NCI-H2029 treated with DMSO at 0.1 percent for 48 hours (cell line): ENCODE results near the gene ARPC5.
"Not testable (repeated sequence)": the region's sequence is repeated elsewhere in the genome, so short reads cannot be mapped to it uniquely, and the experiment has no call there.

Experiments
- DNase-seq: peaks from one replicate; lab custom pipeline; 2025; lab: John Stamatoyannopoulos, UW

The ARPC5 gene

DNA sequence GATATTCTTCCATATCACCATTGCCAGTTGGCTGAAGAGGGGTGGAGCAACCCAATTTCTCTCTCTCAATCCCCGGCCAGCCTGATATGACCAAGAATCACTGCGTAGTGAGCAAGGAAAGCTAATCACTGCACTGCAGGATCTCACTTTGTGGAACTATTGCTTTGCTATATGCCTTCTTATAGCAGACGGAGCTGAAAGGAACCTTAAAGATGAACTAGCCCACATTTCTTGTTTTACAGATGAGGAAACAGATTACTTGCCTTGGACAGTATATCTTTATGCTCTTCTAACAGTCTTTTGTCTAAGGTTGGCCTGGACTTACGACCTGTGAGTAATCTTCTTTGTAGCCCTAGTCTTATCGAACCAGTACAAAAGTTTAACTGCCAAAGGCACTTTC is 9.9 kb upstream of the ARPC5 start:
- no peak for DNase-seq

DNA sequence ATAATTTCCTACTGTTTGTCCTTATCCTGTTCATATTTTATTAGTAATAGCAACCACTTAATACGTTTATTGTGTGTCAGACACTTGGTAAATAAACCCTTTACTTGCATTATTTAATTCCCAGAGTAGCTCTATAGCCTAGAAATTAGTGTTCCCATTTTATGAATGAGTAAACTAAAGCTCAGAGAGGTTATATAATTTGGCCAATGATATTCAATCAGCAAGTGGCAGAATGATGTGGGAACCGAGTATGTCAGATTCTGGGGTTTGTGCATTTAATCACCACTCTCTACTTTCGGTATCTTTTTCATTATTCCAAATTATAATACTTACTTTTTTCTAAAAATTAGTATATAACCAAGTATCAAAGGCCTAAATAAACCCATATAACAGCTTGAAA is 6.6 kb upstream of the ARPC5 start:
- no peak for DNase-seq

DNA sequence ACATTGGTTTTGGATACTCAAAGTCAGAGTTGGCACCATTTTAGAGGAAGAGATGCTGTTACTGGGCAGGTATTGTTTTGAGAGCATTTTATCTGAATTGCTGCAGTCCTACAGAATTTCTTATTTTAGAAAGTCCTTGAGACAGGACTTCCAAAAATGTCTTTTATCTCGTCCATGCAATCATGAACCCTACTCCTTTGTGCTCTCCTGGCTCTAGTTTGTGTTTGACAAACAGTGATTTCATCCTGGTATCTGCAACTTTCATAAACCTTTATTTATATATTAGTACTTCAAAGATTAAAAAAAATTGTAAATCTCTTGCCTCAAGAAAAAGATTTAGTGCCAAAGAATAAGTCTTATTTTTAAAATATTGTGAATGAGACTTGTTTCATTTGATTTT is 4.6 kb upstream of the ARPC5 start:
- no peak for DNase-seq

DNA sequence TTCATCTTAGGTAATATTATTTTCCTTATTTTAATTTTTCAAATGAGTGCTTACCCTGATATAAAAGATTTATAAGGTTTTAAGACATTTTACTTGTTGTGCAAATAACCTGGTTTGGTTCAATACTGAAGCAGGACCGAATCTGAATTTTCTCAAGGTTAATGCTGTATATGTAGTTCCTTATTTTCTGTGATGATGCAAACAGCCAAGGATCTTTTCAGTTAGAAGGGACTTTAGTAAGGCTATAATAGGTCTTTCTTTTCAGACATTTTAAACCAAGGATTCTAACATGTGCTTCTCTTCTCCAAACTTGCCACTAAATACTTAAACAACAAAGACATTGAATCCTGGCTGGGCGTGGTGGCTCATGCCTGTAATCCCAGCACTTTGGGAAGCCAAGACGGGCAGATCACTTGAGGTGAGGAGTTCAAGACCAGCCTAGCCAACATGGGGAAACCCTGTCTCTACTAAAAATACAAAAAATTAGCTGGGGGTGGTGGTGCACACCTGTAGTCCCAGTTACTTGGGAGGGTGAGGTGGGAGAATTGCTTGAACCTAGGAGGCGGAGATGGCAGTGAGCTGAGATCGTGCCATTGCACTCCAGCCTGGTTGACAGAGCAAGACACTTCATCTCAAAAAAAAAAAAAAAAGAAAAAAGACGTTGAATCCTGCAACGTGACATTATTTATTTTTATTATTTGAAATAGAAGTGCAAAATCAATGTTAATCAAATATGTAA is 3.2 kb upstream of the ARPC5 start:
- DNase-seq, result no peak

DNA sequence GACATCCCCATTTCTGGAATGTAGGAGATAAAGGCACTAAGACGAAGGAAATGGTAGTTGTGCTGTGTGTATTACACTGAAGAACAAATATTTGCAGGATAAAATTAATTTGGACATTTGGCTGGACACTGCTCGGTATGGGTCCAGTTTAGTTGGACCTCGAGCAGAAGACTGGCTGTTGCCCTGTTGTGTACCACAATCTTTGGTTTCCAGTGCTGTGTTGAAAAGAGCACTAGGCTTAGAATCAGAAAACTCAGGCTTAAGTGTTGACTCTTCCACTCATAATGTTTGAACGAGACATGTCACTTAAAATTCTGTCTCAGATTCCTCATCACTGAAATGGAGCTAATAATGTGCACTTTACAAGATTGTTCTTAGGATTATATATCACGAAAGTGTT is 1.2 kb upstream of the ARPC5 start:
- no peak for DNase-seq

DNA sequence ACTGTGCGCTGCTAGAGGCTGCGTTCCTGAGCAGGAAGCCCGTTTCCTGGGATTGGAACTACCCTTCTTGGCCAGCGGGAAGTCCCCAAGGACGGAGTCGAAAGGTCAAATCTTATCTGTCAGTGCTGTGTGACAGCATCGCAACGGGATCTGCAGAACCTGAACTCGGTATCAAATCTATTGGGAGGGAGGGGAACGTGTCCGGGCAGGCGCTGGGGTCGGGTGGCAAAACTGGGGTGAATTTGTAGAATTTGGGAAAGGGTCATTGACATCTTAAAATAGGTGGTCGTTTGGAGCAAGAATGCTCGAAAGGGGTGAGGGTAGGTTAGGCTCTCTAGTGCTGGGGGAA is 725 bp upstream of the ARPC5 start:
- DNase-seq, result no peak

DNA sequence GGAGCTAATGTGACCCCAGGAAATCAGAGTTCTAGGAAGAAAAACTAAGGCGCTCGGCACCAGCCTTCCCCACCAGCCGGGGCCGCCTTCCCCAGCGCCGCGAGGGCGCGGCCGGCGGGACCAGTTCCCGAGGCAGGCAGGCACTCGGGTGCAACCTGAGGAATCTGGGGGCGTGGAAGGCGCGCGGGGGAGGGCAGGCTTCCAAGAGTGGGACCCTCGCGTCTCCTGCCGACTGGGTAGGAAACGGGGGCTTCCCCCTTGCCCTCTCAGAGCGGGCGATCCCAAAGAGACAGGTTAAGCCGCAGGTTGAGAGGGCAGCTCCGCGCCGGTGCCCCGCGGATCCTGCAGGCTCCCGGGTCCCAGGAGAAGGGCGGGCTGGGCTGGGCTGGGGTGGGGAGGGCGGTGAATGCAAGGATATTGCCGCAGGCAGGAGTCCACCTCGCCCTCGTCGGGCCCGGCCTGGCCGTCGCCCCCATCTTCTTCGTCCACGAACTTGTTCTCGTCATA is 431 bp downstream of the ARPC5 start:
- DNase-seq, result no peak

DNA sequence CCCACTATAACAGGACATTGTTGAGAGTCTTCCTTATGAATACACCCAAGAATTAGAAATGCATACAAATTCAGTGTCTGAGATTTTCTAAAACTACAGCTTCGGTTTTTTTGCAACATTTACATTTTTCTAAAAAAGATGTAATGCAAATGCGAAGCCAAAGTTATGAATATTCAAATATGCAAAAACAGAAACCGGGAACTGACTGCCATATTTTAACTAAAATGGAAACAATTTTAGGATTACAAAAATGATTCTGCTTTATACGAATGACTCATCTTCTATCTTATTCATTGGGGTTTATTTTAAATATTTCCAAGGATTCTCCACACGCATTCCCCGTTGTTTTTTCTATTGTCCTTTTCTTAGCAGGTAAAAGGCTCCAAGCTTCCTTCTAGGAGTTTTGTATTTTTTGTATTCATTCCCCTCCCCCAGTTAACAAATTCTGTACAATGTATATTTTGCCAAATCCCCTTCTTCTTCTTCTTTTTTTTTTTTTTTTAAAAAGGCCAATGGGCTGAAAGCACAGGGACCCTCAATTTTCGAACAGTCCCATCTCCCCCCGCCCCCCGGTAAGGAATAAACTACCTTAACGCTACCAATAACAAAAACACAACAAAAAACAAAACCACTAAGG is 1.0 kb downstream of the ARPC5 start:
- DNase-seq, result no peak

DNA sequence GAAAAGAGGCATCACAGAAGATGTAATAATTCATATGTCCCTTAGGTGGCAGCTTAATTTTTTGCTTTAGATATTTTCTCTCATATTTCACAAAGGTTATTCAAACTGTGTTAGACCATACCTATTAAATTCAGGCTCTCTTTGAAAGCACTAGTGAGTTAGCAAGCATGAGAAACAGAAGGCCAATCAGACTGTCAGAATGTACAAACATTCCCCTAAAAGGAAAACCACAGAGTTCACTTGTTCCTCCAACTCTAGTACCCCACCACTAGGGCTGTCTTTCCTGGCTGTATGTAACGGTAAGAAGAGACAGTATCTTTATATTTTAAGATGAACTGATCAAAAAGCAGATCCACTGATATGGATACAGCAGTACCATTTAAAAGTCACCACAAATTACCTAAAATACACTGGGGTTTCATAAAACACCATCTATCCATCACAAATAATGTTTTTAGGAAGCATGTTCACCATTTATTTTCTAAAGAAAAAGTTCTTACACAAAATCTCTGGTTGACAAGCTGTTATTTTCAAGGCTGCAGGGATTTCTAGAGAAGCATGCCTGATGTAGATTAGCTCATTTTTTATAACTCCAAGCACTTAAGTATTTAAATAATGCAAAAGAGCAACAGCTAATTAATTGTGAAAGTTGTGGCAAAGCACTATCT is 1.8 kb downstream of the ARPC5 start:
- DNase-seq, result peak; percentile 24

DNA sequence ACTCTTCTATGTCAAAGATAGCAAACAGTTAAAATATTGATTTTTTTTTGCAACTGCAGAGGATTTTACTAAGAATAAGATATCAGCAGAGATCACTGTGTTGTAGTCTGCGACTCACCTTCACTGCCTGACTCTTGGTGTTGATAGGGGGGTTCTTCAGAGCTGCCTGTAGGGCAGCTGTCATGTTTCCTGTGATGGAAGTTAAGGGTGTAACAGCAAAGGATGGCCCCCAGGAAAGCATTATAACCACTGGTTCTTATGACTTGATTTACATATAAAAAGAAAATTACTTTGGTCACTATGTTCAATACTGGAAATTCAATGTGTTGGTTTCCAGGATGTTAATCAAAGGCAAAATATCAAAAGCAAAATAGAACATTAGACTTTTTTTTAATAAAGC is 2.6 kb downstream of the ARPC5 start:
- DNase-seq, result no peak

DNA sequence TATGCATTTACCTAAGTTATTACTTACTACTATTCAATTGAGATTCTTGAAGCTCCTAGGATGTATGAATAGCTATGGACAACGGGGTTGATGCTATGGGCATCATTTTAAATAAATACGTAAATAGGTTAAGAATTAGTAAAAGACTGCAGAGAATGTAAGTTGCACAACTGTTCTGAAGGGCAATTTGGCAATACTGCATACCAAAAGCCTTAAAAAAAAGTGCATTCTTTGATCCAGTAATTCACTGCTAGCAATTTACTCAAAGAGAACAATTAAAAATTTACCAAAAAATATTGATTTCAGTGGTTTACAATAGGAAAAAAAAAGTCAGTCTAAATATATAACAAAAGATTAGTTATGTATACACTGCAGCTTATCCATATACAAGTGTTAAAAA is 3.5 kb downstream of the ARPC5 start:
- DNase-seq, result no peak

DNA sequence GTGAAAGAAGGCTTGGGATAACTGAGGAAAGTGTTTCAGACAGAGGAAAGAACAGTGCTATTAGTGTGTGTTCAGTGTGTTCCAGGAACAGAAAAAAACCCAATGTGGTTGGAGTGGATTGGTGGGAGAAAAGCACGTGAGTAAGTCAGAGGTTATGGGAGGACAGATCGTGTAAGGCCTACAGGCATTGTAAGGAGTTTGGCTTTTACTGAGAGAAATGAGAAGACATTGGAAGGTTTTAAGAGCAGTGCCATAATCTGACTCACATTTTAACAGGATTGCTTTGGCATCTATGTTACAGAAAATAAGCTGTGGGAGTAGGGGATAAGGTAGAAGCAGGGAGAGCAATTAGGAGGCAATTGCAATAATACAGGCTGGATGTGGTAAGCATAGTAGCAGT is 4.8 kb downstream of the ARPC5 start:
- DNase-seq, result no peak

DNA sequence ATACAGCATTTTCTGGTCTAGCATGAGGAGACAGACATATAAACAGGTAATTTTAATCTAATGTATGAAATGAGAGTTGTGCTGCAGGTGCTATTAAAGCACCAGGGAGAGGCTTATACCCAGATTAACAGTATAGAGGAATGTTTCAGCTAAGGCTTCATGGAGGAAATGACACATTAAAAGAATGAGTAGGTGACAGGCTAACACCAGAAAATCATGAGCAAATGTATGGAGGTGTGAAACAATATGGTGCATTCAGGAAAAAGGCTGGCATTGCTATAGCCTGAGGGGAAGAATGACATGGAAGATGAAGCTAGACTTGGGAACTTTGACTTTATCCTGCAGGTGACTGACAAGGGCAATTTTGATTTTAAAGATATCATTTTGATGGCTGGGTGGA is 7.0 kb downstream of the ARPC5 start:
- no peak for DNase-seq

DNA sequence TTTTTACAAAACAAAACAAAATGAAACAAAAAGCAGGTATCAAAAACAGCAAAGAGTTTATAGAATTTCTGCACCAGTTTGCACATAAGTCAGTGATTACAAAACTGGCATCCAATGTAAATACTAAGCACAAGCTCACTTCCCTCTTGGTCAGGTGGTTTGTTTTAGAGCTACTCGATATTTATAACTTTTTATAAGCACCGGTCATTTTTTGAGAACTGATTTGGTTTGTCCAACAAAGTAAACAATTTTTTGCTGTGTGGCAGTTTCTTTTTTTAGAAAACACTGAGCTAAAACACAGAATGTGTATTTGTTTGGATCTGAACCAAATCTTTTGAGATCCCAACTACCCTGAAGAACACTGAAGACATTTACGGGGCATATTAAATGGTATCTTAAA is 9.3 kb downstream of the ARPC5 start:
- DNase-seq, result not testable (repeated sequence)

DNA sequence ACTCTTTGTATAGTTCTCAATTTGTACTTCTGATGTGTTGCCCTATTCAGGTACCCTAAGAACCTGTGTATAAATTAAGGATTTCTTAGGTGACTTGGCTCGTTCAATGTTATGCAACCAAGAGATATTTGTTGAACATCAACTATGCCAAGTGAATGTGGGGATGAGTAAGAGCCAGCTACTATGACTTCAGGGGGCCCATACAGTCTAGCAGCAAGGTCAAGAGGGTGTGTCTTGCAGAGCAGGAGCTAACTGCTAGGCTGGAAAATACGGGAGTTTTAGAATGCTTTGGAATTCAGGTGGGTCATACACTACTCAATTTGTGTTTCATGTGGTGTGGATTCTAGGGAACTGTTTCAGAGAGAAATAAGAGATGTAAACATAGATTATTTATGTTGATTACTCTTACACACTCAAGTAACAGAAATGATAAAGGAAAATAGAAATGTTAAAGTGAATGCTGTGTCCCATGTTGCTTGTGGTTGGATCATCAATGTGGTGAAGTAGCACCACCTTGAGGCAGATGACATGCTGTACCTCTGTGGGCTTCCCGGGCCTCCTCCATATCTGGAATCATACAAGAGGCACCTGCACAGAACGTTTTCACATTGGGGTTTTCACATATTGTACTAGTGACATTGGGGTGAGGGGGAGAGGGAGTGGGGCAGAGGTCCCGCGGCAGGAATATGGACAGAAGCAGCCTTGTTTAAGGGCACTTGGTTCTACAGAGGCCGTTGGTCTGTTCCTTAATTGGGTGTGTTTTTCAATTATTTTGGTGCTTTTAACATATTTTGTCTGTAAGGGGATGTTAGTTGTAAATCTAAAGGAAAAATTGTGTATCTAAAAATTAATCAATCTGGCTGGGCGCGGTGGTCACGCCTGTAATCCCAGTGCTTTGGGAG is 12.4 kb downstream of the ARPC5 start:
- peak; percentile 20 for DNase-seq

DNA sequence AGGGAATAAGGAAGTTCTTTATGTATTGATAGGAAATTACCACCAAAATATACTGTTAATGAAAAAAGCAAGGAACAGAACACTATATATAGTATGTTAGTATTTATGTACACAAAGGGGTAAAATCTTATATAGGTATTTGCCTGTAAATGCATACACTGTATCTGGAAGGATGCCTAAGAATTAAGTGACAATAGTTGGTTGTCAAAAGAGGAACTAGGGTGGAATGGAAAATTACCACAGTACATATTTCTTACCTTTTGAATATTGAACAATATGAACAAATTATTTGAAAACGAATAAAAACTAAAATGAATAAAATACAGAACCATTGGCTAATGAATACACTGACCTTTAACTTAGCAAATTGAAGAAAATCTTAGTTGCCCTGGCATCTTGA is 13.6 kb downstream of the ARPC5 start:
- no peak for DNase-seq

DNA sequence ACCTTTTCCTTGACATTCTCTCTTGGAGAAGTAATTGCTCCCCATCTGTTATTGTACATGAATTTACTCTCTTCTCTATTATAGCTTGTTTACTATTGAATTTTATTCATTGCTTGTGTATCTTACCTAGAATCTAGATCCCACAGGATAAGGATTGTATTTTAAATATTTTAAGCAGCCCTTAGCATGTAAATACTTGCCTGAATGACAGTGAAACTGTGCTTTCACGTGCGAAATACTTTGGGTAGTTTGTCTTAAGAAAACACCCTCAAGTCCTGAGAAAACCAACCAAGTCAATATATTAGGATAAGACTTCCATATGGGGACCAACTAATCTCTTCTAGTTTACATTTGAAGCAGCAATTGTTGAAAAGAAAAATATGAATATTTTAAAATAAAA is 15.3 kb downstream of the ARPC5 start:
- no peak for DNase-seq

DNA sequence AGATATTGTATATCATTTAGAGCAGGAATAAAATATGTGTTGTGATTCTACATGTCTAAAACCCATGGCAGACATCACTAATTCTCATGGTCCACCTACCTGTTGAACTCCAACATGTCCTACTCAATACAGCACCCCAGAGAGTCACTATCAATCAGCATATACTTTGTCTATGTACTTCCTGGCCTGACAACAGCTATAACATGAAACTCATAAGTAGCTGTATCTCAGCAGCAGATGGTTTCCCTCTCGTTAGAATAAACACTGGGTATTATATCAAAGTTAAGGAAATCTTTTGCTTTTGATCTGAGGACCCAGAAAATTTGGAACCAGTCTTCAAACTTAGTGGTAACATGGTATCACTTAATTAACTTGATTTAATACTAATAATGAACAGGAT is 15.8 kb downstream of the ARPC5 start:
- DNase-seq, result no peak

DNA sequence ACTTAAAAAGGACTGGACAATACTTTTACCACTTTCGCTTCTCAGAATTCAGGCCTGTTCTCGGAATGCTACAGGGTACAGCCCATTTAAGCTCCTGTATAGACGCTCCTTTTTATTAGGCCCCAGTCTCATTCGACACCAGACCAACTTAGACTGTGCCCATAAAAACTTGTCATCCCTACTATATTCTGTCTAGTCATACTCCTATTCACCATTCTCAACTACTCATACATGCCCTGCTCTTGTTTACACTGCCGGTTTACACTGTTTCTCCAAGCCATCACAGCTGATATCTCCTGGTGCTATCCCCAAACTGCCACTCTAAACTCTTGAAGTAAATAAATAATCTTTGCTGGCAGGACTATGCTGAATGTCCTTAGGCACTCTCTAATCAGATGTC is 17.4 kb downstream of the ARPC5 start:
- DNase-seq, result not testable (repeated sequence)

DNA sequence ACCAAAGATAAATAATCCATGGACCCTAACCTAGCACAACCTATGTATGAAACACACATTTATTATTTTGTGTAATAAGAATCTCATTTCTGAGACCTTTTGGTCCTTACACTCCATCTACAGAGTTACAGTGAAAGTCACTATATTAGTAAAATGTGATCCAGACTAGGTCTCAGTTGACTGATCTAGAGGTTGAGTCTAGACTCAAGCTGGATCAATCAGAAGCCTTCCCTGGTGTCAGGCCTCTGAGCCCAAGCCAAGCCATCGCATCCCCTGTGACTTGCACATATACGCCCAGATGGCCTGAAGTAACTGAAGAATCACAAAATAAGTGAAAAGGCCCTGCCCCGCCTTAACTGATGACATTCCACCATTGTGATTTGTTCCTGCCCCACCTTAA is 22.6 kb downstream of the ARPC5 start:
- not testable (repeated sequence) for DNase-seq

DNA sequence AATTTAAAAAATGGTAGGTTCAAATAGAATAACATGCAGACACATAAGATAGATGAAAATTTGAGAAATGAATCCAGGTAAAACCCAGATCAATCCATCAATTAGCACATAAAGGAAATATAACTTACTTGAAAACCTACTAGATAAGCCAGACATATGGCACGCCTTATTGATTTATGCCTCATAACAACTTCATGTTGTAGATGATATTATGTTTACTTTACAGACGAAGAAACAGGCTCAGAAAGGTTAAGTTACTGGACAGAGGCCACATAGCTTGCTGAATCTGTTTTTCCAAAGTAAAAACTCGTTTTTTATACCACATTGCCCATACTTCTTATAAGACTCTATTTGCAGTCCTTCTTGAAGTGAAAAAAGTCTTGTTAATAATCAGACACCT is 23.2 kb downstream of the ARPC5 start:
- DNase-seq, result no peak

DNA sequence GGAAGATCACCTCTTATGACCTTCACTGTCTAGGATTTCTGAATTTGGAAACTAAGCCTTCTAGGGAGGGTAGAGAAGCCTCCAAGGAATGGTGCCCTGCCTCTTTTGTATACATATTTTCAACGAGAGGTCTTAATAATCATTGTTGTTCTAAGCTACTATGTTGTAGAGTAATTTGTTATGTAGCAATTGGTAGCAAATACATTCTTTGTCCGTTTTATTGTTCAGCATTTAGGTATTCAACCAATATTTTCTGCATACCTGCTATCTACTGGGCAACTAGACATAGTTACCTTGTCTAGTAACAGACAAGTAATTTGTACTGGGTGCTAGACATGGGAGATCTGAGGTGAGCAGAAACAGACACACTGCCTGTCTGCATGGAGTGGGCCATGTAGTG is 24.6 kb downstream of the ARPC5 start:
- DNase-seq, result no peak
